ENCODE results near the gene MPV17L.

GRCh38 chr16:15461376-15461775 lies 65.8 kb downstream of the MPV17L start:
- TF ChIP-seq POLR2A (IDR thresholded peaks at IDR 0.05; ENCODE audit: low read depth, low read length) (no peak), CTCF (IDR thresholded peaks at IDR 0.05; ENCODE audit: extremely low read depth in 1 of 2, insufficient read depth in 1 of 2, low read depth in 1 of 2, low read length in 2 of 2) (no peak), POLR2AphosphoS5 (IDR thresholded peaks at IDR 0.05; ENCODE audit: insufficient read depth, low read depth, low read length) (no peak), MAX (IDR thresholded peaks at IDR 0.05; ENCODE audit: insufficient read depth, insufficient read length) (no peak), EZH2 (IDR thresholded peaks at IDR 0.05; ENCODE audit: borderline replicate concordance, low read depth, low read length, severe bottlenecking) (no peak), FOS (IDR thresholded peaks at IDR 0.05; ENCODE audit: borderline replicate concordance, insufficient read depth, low read length) (no peak), GATA2 (IDR thresholded peaks at IDR 0.05; ENCODE audit: insufficient read depth, insufficient read length, low read depth, low read length) (no peak), MYC (IDR thresholded peaks at IDR 0.05; ENCODE audit: low read depth, low read length) (no peak)
